Stimulated activated naive CD8-positive, alpha-beta T cell treated with anti-CD3 and anti-CD28 coated beads, Interleukin-15, Interleukin-2, amounts not matched to agents 100 U/mL and 50 U/mL, for 24 hours (primary cell): ENCODE measurements around the gene EDNRA.
"Not testable (repeated sequence)": the region's sequence is repeated elsewhere in the genome, so short reads cannot be mapped to it uniquely, and the experiment has no call there.

ENCODE experiments used
- ATAC-seq: fragments of 150-1000 bp; cut with Tn5 transposase; one replicate; pipeline ENCODE4 v1.10.0; 2021
- DNase-seq: peaks from one replicate; pipeline ENCODE4 v3.0.0; 2021

The EDNRA gene

DNA sequence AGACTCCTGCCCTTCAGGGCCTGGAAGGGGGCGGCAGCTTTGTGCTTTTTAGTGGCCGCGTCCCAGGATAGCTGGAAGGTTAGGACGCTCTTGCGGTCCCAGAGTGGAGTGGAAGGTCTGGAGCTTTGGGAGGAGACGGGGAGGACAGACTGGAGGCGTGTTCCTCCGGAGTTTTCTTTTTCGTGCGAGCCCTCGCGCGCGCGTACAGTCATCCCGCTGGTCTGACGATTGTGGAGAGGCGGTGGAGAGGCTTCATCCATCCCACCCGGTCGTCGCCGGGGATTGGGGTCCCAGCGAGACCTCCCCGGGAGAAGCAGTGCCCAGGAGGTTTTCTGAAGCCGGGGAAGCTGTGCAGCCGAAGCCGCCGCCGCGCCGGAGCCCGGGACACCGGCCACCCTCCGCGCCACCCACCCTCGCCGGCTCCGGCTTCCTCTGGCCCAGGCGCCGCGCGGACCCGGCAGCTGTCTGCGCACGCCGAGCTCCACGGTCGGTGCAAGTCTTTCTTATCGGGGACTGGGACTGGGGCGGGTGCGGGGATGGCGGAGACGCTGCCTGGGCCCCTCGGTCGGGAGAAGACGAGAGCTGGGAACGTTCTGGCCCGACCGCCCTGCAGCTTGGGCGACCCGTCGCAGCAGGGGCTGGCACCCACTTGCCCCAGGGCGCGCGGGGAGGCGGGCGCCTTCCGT lies at the start of gene EDNRA:
EDNRA (plus strand) TSS at position 207 of the 686 bp plus-strand sequence. CDS start 4,585 bp downstream, outside the sequence.
- DNase-seq (no peak), ATAC-seq (no peak)

DNA sequence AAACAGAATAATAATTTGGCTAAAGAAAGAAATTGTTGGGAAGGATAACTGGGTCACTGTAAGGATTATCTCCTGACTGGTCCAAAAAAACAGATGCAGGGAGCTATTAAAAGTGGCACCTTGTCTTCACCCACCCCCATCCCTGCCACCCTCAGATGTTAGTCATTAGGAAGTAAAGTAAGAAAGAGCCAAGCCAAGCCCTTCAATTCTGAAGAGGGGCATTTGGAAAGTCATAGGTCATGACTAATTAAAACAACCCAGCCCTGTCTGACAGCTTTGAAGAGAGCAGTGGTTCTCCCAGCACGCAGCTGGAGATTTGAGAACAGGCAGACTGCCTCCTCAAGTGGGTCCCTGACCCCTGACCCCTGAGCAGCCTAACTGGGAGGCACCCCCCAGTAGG lies 46.5 kb upstream of the EDNRA start:
- not testable (repeated sequence) for ATAC-seq, DNase-seq

DNA sequence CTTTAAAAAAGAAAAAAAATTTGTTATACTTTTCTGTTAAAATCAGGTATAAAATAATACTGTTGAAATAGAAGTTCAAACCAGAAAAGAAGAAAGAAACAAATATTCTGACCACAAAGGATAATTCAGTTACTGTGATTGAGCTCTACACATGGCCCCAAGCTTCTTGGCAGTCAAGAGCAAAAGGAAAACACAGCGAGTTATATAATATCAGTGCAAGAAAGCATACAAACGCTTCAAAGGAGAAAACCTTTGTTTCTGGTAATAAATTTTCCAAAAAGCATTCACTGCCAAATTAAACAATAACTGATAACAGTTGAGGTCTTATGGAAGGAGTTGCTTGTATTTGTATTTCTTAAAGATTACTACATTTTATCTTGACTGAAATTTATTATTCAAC lies 40.5 kb upstream of the EDNRA start:
- ATAC-seq, result no peak
- DNase-seq, result no peak

DNA sequence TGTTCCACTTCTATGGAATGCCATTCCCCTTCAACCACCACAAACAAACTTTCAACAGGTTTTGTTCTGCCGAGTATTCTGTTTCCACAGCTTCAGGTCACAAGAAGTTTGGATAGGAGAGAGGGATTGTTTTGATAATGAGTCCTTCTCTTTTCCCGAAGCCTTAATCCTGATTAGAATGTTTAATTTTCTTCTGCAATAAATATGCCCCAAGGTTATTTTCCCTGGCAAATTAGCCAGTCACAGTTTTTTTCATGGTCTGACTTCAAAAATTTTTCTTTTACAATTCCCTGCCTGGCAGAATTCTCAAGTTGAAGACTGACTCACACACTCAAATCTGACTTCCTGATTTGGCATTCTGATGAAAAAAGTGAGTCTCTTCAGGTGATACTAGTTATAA lies 33.1 kb upstream of the EDNRA start:
- DNase-seq (no peak), ATAC-seq (no peak)

DNA sequence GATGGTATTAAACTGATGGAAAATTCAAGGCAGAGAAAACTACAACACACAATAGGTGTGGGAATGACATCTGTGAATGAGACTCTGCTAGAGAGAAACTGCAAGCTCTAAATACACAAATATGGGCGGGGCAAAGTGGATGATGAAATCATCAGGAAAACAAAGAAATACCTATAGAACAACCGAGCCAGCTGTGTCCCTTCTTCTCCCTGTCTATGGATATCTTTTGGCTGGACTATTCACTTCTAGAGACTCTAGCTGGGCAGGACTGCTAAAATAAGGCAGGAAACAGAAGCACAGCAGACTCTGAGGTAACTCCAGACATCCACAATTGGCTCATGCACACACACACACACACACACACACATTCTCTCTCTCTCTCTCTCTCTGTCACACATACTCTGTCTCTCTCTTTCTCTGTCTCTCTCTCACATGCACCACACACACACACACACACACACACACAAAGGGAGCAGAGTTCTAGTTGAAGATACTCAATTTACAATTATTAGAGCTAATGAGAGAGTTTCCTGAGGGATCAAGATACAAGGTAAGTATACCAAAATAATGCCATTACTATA lies 27.2 kb upstream of the EDNRA start:
- DNase-seq (no peak), ATAC-seq (no peak)

DNA sequence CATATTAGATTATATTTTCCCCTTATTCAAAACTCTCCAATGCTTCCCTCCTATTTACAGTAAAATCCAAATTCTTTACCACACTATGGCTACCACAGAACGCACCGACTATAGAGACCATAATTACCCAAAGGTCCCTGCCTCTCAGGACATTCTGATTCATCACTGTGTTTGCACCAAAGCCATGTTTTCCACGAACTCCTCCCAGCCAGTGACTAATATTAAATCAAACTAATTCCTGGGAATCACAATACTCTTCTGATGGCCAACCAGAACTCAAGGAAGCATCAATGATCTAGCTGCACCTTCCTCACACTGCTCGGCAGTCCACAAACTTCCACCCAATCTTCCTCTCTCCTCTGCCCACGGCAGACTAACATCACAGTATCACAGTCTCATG lies 24.2 kb upstream of the EDNRA start:
- DNase-seq (no peak), ATAC-seq (no peak)

DNA sequence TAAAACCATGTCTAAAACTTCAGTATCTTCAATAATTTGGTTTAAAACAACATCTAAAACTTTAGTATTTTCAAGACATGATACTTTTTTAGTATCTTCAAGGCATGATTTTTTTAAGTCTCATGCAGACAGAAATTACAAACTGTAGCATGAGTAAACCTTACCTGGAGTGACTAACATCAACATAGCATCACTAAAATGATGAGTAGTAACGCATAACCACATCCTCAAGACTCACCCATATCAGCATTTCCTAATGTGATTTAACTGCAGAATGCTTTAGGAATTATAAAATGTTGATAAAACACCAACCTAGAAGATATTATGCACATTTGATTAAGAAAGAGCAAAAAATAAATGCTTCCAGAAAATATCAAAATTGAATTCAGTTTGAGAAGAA lies 19.7 kb upstream of the EDNRA start:
- DNase-seq, result no peak
- no peak for ATAC-seq

DNA sequence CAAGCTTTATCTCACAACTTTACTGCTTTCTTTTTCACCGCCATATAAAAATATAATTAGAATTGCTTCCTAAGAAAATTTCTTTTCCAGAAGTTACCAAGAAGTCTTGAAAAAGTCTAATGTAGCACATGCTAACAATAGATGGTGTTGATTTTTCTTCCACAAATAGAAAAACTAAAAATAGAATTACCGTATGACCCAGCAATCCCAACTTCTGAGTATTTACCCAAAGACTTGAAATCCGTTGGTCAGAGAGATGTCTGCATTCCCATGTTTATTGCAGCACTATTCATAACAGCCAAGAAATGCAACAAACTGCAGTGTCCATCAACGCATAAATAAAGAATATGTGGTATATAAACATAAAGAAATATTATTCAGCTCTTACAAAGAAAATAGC lies 17.8 kb upstream of the EDNRA start:
- DNase-seq (no peak), ATAC-seq (no peak)

DNA sequence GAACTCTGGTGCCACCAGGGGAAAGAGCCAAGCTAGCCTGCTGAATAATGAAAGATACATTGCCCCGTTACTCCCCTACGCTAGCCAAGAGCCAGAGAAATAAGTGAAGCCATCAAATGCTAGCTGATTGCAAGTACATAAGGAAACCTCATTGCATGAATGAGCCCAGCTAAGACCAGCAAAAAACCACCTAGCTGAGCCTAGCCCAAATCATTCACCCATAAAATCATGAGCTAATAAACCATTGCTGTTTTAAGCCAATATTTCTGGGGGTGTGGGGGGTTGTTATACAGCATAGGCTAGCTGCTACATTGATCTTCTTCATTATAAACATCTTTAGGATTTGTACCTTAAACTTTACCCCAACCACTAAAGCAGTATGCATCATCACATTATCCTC lies 15.4 kb upstream of the EDNRA start:
- no peak for DNase-seq
- no peak for ATAC-seq

DNA sequence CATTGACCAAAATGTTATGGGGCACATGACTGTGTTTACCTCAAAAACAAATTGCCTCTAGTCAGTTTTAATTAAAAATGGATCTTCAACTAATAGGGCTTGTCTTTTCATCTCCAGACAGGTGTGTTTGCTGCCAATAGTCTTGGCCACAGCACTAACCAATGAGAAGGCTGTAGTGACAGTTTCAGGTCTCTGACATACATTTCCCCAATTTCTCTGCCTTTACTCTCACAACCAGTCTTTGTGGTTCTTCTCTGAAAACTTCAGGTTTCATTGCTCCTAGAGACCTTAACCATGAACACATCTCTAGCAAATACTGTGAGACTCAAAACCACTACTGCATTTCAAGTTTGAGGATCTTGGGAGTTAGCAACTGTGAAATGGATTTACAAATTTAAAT lies 3.5 kb upstream of the EDNRA start:
- DNase-seq (no peak), ATAC-seq (no peak)

DNA sequence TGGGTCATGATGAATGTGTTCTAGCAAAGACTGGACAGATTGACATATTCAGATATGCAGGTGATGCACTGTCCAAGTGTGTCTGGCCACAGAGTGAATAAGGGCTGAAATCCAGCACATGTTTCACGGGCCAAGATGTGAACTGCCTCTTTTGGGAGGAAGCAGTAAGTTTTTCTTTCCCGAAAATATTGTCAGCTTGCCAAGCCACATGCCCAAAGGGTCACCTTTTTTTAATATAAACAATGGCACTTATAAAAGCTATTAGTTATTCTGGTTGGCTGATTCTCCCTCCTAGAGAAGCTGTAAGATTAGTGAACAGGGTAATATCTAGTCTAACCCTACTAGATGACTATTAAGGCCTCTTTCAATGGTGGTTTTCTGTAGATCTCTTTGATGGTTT lies 1.5 kb upstream of the EDNRA start:
- DNase-seq, result no peak
- ATAC-seq, result no peak

DNA sequence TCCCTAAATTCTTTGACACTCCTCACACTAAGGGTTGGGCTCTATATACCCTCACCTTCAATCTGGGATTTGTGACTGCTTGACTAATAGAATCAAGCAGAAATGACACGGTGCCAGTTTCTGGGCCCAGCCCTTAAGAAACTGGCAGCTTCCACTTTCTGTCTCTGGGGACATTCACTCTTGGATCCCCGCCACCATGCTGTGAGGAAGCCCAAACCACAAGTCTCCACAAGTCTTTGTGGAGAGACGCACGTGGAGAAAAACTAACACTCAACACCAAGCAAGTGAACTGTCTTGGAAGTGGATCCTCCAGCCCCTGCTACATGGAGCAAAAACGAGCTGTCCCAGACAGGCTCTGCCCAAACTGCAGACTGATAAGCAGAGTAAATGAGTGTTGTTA lies 1.1 kb upstream of the EDNRA start:
- no peak for DNase-seq

DNA sequence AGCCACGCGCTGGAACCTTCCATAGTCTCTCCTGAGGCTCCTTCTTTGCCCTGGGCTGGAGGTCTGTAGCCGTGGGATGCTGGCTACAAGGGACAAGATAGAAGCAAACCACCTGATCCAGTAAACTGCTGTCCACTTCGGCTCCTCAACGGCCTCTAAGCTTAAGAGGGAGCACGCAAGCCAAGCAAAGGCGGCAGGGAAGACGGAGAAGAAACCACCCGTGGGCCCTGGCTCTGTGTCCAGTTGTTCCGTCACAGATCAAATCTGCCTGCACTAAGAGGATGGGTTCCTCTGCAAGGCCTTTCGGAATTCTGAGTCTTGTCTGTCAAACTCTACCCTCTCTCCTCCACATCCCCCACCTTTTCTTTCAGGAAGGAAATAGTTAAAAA lies 401 bp upstream of the EDNRA start:
- no peak for DNase-seq
- no peak for ATAC-seq

More for the DNA sequence above, 1.1 kb upstream of the EDNRA start:
- no peak for ATAC-seq

DNA sequence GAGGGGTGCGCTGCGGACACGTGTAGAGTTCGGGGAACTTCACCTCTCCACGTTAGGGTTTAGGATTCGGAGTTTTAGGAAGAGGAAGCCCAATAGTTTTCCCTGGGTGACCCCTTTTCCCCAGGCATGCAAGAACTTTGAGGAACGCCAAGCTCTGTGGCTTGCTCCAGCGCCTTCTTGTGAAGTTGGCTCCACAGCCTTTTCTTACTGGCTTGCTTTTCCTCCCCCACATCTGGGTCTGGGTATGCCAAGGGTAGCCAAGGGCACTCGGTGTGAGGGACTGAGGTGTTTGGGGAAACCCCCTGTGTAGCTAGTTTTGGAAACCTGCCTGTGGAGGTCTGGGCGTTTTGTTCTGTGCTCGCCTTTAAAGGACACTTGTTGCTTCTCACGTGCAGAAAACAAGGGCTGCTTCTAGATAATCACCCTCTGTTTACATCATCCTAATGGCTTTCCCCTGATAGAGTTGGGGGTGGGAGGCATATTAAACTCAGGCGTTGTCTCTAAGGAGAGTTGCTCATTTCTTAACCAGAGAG lies 746 bp downstream of the EDNRA start:
- DNase-seq, result no peak
- ATAC-seq, result no peak

DNA sequence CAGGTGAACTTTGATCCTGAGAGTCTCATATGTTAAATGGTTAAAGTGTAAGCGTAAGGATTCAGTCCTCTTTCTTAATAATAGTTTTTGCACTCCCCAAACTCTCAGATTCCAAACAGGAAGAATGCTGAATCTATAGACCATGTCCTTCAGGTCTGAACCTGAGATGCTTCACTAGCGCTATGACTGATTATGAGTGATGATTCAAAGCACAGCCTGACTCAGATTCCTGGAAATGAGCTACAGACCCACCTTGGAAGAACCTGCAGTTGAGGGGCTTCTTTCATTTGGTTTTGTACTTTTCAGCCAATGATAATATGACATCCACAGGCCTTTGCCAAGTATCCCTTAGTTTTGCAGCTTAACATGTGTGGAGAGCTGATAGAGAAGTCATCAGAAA lies 1.4 kb downstream of the EDNRA start:
- ATAC-seq (no peak), DNase-seq (no peak)

DNA sequence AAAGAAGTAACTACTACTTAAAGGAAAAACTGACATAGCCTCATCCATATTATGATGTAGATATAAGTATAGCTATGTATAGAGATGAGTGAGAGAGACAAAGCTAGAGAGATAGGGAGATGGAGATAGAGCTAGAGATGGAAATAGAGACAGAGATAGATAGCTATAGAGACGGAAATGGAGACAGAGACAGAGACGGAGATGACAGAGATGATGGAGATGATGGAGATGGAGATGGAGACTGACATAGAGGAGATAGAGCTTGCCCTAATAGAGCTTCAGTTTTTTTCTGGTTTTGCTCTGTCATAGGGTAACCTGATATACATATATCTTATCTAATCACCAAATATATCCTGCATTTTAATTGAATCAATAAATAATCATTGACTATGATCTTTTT lies 4.3 kb downstream of the EDNRA start:
- no peak for DNase-seq
- no peak for ATAC-seq

DNA sequence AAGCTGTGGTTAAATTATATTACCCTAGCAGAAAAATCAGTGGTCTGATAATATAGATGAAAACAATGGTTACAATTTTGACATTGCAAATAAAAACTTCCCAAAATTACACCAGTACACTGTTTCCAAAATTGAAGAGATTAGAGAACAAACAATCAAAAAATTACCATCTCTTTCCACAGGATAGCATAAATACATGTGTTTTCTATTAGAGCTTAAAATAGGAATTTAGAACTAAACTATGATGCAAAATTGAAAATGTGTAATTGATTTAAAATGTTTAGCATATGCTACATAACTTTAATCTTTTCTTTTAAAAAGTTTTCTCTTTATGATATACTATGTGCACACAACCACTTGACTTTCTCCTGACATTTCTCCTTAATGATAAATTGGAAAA lies 6.7 kb downstream of the EDNRA start:
- ATAC-seq (no peak), DNase-seq (no peak)

DNA sequence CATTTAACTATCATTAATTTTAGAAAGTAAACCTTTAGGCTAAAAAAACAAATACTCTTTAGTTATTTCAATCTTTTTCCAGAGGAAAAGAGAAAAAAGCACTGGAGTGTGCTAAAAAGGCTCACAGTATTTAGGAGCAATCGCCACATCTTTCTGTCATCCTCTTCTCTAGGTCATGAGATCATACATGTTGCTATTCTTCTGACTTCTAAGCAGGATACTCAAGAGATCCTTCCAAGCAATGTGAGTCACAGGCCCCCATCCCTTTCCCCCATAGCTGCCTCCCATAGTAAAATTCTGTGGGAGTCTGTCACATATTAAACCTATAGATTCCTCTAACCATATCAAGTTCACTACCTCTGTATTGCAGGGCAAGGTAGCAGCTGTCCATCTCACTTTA lies 7.7 kb downstream of the EDNRA start:
- DNase-seq, result no peak
- ATAC-seq, result no peak

DNA sequence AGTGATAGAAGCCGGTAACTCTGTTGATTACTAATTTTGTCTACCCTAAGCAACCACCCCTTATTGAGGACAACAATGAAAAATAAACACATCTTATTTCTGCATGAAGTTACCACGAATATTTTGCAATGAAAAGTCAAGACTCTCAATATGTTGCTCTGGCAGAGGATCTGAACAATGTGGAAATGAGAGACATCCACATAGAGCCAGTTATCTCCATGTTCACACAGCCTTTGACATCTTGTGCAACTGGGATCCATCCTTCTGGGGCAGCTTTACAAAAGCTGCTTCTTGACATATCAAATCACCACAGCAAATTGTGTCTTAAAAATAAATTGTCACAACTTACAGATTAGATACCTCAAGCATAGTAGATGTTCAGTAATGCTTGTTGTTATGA lies 10.2 kb downstream of the EDNRA start:
- DNase-seq (no peak), ATAC-seq (no peak)

DNA sequence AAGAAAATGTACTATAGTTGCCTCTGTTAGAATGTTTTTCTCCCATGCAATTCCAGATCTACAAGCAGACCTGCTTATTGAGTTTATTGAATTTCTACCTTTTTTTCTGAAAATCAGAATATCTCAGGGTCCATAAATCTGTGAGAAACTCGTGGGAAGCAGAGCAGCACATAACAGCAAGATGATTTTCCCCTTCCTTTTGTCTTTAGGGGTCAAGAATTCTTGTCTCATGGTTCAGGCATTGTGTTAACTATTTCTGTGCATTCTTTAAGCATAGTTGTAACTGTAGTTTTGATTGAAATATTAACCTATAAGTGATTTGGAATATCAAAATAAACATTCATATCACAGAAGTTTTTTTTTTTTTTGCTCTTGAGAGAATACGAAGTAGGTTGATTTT lies 11.4 kb downstream of the EDNRA start:
- ATAC-seq, result no peak
- DNase-seq, result no peak

DNA sequence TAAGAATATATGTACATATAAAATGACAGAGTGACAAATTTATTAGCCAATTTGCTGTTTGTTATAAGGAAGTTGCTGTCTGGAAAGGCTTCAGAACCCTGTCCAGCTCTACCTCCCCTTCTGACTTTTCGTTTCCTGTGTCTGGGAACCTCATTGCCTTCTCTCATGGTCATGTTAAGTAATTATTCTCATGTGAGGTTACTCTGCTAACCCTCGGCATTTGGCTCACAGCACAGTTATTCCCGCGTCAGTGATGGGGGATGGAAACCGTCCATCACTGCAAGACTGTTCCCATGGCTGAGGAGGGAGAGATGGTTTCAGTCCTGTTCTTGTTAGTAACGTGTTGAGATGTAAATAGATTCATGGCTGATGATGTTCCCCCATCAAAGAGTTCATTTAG lies 11.9 kb downstream of the EDNRA start:
- DNase-seq (no peak), ATAC-seq (no peak)

DNA sequence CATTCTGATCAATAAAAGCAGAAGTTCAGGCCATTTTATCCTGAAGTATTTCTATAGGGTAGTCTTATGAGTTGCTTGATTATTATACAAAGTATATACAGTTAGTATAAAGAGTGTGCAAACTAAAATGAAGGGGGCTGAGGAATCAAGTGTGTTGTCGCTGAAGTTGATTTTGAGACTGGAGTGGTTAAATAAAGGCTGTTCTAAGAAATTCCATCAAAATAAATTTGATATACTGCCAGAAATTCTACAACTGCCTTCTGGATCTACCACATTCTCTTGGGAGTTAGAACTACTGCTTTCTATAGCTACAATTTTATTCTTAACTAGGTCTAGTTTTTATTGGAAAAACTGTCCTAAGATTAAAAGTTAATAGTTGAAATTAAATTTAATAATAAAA lies 12.4 kb downstream of the EDNRA start:
- ATAC-seq, result no peak
- no peak for DNase-seq

DNA sequence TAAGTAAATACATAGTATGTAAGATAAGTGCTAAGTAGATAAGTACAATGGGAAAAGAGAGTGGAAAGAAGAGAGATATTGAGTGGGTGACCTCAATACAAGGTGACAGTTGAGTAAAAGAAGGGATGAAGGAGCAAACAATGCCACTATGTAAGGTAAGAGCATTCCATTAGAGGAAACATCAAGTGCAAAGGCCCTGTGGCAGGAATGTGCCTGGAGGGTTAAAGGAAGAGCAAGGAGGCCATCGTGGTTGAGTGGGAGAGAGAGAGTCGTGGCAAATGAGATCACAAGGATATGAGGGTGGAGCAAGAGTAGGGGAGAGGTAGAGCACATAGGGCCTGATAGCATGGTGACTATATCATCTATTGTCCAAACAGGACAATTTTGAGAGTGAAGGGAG lies 13.4 kb downstream of the EDNRA start:
- no peak for DNase-seq
- no peak for ATAC-seq

DNA sequence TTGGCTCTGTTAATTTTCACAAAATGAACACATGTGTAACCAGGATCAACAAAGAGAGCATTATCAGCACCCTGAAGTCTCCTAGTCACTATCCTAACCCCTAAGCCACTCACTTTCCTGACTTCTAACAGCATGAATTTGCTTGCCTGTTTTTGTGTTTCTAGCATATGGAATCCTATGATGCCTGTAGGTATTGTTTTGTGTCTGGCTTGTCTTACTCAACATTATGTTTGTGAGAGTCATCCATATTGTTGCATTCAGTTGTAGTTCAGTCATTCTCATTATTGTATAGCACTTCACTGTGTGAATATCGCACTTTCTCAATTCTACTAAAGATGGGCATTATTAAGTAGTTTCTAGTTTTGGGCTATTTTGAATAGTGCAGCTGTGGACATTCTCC lies 15.6 kb downstream of the EDNRA start:
- ATAC-seq (no peak), DNase-seq (no peak)
